GM21381 (cell line): ENCODE results near the gene PIGB.
"Not testable (repeated sequence)": the region's sequence is repeated elsewhere in the genome, so short reads cannot be mapped to it uniquely, and the experiment has no call there.

ENCODE experiments used
- ATAC-seq: cut with Tn5 transposase; IDR thresholded peaks from one replicate; pipeline ENCODE4 v1.9.1; 2021; ENCODE audit warnings: mild to moderate bottlenecking, moderate library complexity; ENCODE audit not compliant: unreplicated experiment

Gene PIGB

DNA sequence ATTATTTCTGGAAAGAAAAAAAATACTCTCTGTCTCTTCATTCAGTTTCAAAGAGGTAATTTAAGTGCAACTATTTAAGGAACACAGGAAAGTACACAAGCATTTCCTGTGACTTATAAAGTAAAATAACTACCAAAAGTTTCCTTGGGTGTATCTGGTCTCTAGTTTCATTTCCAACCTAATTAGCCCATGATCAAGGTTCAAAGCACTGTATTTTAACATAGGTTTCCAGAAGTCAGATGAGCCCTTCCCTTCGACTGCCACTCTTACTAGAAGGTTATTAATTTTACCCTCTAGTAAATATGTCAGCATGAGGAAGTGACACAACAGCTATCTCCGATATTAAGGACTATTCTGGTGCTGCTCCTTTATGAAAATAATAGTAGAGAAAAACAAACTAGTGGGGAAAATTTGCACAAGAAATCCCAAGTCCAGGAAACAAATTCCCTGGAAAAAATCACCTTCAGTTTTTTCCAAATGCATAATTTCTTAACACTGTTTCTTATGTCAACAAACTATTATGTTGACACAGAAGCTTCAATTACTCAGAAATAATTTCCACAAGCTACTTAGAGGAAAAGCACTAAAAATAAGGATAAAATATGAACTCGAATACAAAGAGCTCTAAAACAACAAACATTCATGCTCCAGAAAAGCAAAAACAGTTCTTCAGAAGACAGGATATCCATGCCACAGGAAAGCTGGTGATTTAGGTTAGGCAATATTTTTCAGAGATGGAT, 53.8 kb downstream of the PIGB start:
- ATAC-seq: no peak

DNA sequence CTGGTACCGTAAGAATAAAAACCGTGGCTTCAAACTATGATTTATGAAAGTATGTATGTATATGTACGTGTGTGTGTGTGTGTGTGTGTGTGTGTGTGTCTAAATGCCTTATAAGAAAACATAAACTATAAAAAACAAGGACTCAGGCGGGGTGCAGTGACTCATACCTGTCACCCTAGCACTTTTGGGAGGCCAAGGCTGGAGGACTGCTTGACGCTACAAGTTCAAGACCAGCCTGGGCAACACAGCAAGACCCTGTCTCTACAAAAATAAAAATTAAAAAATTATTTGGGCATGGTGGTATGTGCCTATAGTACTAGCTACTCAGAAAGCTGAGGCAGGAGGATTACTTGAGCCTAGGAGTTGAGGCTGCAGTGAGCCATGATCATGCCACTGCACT, 60.1 kb downstream of the PIGB start:
- no peak for ATAC-seq

DNA sequence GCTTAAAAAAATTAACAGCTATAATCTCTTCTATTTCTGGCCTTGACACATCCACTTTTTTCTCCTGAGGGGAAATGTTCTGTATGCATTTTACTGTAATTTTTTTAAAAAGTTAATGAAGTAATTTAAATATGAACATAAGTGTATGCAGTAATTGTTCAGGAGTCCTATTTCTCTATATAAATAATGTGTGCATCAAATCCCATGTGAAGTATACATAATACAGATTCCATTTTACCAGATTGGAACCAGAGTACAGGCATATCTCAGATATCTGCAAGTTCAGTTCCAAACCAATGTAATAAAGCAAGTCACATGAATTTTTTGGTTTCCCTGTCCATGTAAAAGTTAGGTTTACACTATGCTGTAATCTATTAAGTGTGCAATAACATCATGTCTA, 62.6 kb downstream of the PIGB start:
- ATAC-seq: no peak

DNA sequence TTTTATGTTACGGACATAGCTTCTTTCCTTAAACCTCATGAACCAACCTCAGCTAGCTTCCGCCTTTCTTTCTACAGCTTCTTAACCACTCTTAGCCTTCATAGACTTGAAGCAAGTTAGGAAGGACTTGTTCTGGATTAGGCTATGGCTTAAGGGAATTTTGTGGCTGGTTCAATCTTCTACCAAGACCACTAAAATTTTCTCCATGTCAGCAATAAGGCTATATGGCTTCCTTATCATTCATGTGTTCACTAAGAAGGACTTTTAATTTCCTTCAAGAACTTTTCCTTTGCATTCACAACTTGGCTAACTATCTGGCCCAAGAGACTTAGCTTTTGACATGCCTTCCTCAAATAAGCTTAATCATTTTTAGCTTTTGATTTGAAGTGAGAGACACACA, 64.7 kb downstream of the PIGB start:
- ATAC-seq: no peak

DNA sequence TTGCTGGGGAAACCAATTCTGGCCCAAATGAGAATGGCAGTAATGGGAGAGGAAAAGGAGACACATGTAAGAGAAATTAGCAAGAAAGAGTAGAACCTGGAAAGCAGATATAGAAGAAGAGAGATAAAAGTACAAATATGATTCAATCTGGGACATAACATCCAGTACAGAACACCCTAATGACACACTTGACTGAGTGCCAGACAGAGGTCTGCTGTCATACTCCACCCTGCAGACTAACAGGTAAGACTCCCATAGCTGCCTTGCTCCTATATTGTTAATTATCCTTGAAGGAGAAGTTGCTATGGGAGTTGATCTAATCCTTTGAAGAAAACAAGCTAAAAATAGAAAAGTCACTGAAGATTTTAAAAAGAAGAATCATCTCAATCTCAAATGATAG, 68.0 kb downstream of the PIGB start:
- ATAC-seq: no peak

DNA sequence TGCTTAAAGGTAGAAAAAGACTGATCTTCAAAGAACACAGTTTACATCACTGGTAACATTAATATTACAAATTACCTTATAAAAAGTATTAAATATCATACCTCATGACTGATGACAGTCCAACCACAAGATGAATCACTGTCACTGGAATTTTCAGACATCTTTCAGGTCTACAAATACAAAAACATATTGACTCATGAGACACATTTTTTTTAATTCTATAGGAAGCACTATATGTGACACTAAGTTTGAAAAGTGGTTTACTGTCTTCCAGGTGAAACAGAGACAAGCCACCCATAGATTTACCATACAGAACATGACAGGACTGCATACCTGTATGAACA, 70.2 kb downstream of the PIGB start:
- no peak for ATAC-seq

DNA sequence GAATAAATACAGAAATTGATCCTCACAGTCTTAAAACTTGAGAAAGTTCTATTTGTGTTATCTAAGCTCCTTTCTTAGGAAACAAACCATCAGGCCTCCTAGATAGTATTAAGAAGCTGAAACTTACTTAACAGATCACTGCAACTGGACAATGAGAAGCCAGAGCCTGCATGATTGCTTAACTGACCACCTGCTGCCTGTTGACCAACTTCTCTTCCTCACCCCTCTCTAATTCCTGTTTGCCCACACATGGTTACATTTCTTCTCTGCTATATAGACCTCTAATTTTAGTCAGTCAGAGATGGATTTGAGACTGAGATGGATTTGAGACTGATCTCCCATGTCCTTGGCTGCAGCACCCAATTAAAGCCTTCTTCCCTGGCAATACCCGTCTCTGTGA, 75.7 kb downstream of the PIGB start:
- ATAC-seq: no peak

DNA sequence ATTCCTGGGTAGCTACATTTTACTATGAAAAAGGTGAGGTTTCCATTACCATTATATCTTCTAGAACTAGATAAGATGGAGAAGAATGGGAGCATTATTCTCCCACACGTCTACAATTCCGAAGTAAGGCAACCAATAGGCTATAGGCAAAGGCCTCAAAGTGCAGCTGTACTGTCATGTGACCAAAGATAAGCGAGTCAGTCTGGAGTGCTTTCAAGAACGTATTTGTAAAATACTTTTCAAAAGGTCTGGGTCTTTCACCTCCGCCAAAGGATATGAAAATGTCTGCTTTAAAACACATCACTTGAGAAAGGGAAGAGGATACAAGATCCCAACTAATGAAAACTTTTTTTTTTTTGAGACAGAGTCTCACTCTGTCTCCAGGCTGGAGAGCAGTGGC, 79.2 kb downstream of the PIGB start:
- ATAC-seq: no peak

DNA sequence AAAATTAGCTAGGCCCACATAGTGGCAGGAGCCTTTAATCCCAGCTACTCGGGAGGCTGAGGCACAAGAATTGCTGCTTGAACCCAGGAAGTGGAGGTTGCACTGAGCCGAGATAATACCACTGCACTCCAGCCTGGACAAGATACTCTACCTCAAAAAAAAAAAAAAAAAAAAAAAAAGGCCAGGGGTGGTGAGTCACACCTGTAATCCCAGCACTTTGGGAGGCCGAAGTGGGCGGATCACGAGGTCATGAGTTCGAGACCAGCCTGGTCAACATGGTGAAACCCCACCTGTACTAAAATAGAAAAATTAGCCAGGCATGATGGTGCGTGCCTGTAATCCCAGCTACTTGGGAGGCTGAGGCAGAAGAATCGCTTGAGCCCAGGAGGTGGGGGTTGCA, 81.0 kb downstream of the PIGB start:
- ATAC-seq: not testable (repeated sequence)

DNA sequence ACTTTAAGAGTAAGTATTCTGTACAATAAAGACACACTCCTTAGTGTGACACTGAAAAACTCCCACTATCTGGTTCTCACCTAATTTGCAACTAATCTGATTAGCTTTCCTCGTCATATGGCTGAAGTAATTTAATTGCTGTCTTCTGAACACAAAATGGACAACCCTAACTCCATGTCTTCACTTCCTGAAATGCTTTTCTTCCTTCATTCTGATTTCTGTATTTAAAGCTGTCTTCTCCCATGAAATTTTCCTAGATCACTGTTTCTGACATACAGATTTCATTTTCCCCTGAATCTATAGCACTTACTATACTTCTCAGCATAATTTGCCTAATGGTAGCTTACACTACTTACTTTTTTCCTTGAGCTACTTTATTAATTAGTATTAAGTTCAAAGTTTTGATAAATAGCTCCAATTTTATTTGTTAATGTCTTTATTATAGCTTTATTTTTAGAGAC, 82.8 kb downstream of the PIGB start:
- ATAC-seq: no peak

DNA sequence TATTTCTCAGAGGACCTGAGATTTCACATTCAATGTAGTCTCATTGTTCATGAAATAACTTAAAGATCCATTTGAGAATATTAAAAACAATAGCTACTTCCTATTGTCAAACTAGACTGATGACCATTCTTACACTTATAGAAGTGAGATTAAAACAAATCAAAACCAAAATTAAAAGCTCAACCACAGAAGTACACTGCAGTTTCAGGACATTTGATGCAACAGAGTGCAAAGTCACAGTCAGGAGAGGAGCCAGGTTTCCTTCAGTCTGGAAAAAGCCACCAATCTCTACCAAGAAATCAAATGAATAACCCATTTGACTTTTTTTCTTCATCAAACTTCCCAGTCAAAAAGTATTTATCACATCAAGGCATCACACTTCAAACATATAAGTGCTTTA, 83.7 kb downstream of the PIGB start:
- ATAC-seq: peak; percentile 44

DNA sequence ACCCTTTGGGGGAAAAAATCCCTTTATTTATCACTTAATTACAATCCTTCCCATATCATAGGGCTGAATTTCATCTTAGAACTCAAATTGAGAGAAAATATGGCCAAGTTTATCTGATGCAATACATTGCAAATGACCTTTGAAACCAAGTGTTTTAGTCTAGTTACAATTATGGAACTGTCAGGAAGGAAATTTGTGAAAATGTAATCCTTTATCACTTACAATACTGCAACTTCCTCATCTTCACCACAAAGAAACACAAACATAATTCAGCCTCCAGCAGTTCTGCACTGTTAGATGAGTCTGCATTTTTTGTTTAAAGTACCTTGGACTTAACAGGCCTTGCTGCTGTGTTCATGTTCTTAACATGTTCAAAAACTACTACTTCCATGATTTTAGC, 84.5 kb downstream of the PIGB start:
- ATAC-seq: no peak
